Keratinocyte (primary cell): ENCODE measurements around the gene MOK. TPM values are rescaled to one million over a fixed set of nuclear protein-coding genes. Genes with fewer than 3 reads are reported as not detected.

Experiments used
- DNase-seq: peaks from one replicate; pipeline ENCODE4 v3.0.0-alpha.2; 2011; ENCODE audit warnings: low read depth, missing footprints, low spot score
- FAIRE-seq: peaks from 2 replicates; lab custom pipeline; 2011; peaks lifted over from hg19 to GRCh38; lab: Jason Lieb, UNC
- H2AFZ ChIP-seq: 2 replicates; pipeline ENCODE4 v1.6.0; 2012; ENCODE audit warnings: low read length, control low read depth, inconsistent platforms; ENCODE audit not compliant: control insufficient read depth
- H3K27ac ChIP-seq: 2 replicates; pipeline ENCODE4 v1.5.1; 2011; ENCODE audit warnings: low read length; ENCODE audit not compliant: control insufficient read depth, insufficient read depth
- H3K27me3 ChIP-seq: 3 replicates; pipeline ENCODE4 v1.6.0; 2011; ENCODE audit warnings: low read length; ENCODE audit not compliant: control insufficient read depth, insufficient read depth; ENCODE audit errors: extremely low read depth
- H3K36me3 ChIP-seq, 2 experiments: 2 replicates in 1 of 2; 3 replicates in 1 of 2; pipeline ENCODE4 v1.5.1; 2011; ENCODE audit warnings: low read length in 2 of 2, mild to moderate bottlenecking in 1 of 2; ENCODE audit not compliant: control insufficient read depth in 2 of 2, insufficient read depth in 2 of 2; ENCODE audit errors: extremely low read depth in 1 of 2
- H3K4me1 ChIP-seq: 3 replicates; pipeline ENCODE4 v1.5.1; 2011; ENCODE audit warnings: low read length; ENCODE audit not compliant: control insufficient read depth, insufficient read depth; ENCODE audit errors: extremely low read depth
- H3K4me2 ChIP-seq: 3 replicates; pipeline ENCODE4 v1.6.0; 2011; ENCODE audit warnings: low read depth, low read length; ENCODE audit not compliant: control insufficient read depth, insufficient read depth; ENCODE audit errors: extremely low read depth
- H3K4me3 ChIP-seq, 3 experiments: fragments of 200-600 bp in 1 of 3; sonication (generic) in 1 of 3; 2 replicates in 2 of 3; 3 replicates in 1 of 3; pipeline ENCODE4 v1.5.1; 2011 to 2016; ENCODE audit warnings: low read length in 3 of 3, mild to moderate bottlenecking in 3 of 3, control low read depth in 2 of 3, inconsistent platforms in 1 of 3, low read depth in 1 of 3, mixed read lengths in 1 of 3, mixed run types in 1 of 3, moderate library complexity in 1 of 3; ENCODE audit not compliant: control insufficient read depth in 2 of 3, insufficient read depth in 2 of 3; ENCODE audit errors: extremely low read depth in 1 of 3
- H3K79me2 ChIP-seq: 2 replicates; pipeline ENCODE4 v1.6.0; 2012; ENCODE audit warnings: low read length; ENCODE audit not compliant: control insufficient read depth, insufficient read depth
- H3K9ac ChIP-seq: 3 replicates; pipeline ENCODE4 v1.6.0; 2011; ENCODE audit warnings: low read length; ENCODE audit not compliant: control insufficient read depth, insufficient read depth; ENCODE audit errors: extremely low read depth
- H3K9me1 ChIP-seq: 3 replicates; pipeline ENCODE4 v1.6.0; 2011; ENCODE audit warnings: low read length; ENCODE audit not compliant: control insufficient read depth, insufficient read depth; ENCODE audit errors: extremely low read depth
- H3K9me3 ChIP-seq: 2 replicates; pipeline ENCODE4 v1.5.1; 2012; ENCODE audit warnings: low read depth, low read length; ENCODE audit not compliant: control insufficient read depth
- H4K20me1 ChIP-seq: 3 replicates; pipeline ENCODE4 v1.6.0; 2011; ENCODE audit warnings: low read length; ENCODE audit not compliant: control insufficient read depth, insufficient read depth; ENCODE audit errors: extremely low read depth
- EZH2 ChIP-seq: IDR thresholded peaks from one replicate; pipeline ENCODE4 v1.6.1; 2012; ENCODE audit warnings: inconsistent platforms, mild to moderate bottlenecking, low read length, moderate library complexity
- dilution Hi-C: fragments of 300-500 bp; cut with MboI; formaldehyde crosslinking; loops from one replicate; pipeline ENCODE4 v1.7.0; 2020; ENCODE audit warnings: low sequenced_read_pairs; ENCODE audit not compliant: extremely low pct_ligation_motif_present
- polyA plus RNA-seq, 5 experiments: library from polyadenylated mRNA; depleted of rRNA in 3 of 5; stranded (reverse) in 3 of 5; stranded (forward) in 1 of 5; unstranded in 1 of 5; fragments of >200 nt; gene quantifications; 1 replicate in 1 of 5; 2 replicates in 3 of 5; 3 replicates in 1 of 5; pipeline versions ENCODE4 v1.2.1 to v1.2.3, GENCODE V29; 2011 to 2012; ENCODE audit warnings: missing spikeins in 2 of 5, low read depth in 1 of 5, low replicate concordance in 1 of 5
- TF ChIP-seq, protein P1 (sequence below), 3 experiments: IDR thresholded peaks in 1 of 3; conservative IDR thresholded peaks in 1 of 3; optimal IDR thresholded peaks in 1 of 3; 2 replicates in 2 of 3; 3 replicates in 1 of 3; pipeline versions ENCODE3 to v1.5.1; 2011; ENCODE audit warnings: low read length in 3 of 3, mild to moderate bottlenecking in 3 of 3, moderate library complexity in 2 of 3, control low read depth in 1 of 3, inconsistent platforms in 1 of 3; ENCODE audit not compliant: insufficient read depth in 2 of 3; ENCODE audit errors: extremely low read depth in 1 of 3

MOK gene
- polyA plus RNA-seq, 1 donor (not counting 4 experiments of a cell fraction or from before 2014, with no cell fraction given), result 38.1 TPM

DNA sequence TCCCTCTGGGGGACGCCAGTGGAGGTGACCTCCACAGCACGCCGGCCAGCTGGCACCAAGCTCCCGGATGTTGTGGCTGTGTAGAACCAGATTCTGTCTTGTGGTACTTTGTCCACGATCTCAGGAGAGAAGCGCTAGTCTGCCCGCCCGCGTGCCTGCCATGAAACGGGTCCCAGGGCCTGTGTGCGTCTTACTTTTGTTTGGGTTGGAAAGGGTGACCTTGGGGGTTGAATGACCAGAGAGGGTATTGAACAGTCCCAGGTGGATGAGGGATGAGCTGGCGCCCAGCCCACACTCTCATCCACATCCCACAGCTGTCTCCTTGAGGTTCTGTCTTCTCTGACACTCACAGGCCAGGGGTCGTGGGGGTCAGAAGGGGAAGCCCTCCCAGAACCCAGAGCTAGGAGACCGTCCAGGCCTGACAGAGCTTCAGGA is 87.0 kb downstream of the MOK start:
- TF ChIP-seq, protein P1, sequence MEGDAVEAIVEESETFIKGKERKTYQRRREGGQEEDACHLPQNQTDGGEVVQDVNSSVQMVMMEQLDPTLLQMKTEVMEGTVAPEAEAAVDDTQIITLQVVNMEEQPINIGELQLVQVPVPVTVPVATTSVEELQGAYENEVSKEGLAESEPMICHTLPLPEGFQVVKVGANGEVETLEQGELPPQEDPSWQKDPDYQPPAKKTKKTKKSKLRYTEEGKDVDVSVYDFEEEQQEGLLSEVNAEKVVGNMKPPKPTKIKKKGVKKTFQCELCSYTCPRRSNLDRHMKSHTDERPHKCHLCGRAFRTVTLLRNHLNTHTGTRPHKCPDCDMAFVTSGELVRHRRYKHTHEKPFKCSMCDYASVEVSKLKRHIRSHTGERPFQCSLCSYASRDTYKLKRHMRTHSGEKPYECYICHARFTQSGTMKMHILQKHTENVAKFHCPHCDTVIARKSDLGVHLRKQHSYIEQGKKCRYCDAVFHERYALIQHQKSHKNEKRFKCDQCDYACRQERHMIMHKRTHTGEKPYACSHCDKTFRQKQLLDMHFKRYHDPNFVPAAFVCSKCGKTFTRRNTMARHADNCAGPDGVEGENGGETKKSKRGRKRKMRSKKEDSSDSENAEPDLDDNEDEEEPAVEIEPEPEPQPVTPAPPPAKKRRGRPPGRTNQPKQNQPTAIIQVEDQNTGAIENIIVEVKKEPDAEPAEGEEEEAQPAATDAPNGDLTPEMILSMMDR (optimal IDR thresholded peaks at IDR 0.05 in 1 of 3, IDR thresholded peaks at IDR 0.05 in 1 of 3, conservative IDR thresholded peaks at IDR 0.05 in 1 of 3; ENCODE audit: extremely low read depth in 1 of 3, insufficient read depth in 2 of 3, low read length in 3 of 3), result no peak
- TF ChIP-seq EZH2, result no peak
- no peak overlapping the region for H2AFZ ChIP-seq
- DNase-seq (no peak), FAIRE-seq (no peak)
- dilution Hi-C loops, result no loop called here
- H3K4me2 ChIP-seq, result no peak overlapping the region
- H3K9ac ChIP-seq, result no peak overlapping the region
- no peaks in the 10 kb centered on the region for H3K9me3 ChIP-seq
- no peaks in the 10 kb centered on the region for H3K9me1 ChIP-seq
- no peaks in the 10 kb centered on the region for H4K20me1 ChIP-seq
- no peaks in the 10 kb centered on the region for H3K27me3 ChIP-seq
- H3K4me1 ChIP-seq, result peaks cover 20% of the 10 kb centered on the region
- H3K36me3 ChIP-seq, result peaks cover 12 to 19% of the 10 kb centered on the region in 2 experiments
- H3K4me3 ChIP-seq, result no peak overlapping the region
- H3K27ac ChIP-seq, result no peak overlapping the region
- H3K79me2 ChIP-seq, result peaks cover 7% of the 10 kb centered on the region

DNA sequence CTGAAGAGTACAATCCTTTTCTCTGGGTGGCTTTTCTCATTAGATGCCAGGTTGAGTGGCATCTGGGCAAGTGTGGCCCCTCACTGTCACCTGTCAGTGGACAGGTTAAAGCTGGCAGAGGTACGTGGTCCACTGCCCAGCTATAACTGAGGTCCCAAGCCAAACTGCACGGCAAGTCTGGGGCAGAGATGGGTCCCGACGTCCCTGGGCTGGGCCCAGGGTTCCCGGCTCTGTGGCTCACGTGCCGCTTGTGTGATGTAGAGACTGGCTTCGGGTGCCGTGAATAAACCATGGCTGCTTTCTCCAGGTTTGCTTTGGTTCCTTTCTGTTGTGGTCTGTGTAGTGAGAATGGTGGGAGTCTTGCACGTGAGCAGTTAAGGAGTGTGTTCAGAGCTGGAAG is 87.6 kb downstream of the MOK start:
- no peak overlapping the region for H2AFZ ChIP-seq
- H3K9me3 ChIP-seq, result no peaks in the 10 kb centered on the region
- peaks cover 7% of the 10 kb centered on the region for H3K79me2 ChIP-seq
- no peak overlapping the region for H3K4me2 ChIP-seq
- no peaks in the 10 kb centered on the region for H4K20me1 ChIP-seq
- no peaks in the 10 kb centered on the region for H3K9me1 ChIP-seq
- no peak for TF ChIP-seq EZH2
- TF ChIP-seq, protein P1 (optimal IDR thresholded peaks at IDR 0.05 in 1 of 3, IDR thresholded peaks at IDR 0.05 in 1 of 3, conservative IDR thresholded peaks at IDR 0.05 in 1 of 3; ENCODE audit: extremely low read depth in 1 of 3, insufficient read depth in 2 of 3, low read length in 3 of 3), result no peak
- dilution Hi-C loops, result no loop called here
- H3K36me3 ChIP-seq, result peaks cover 13 to 17% of the 10 kb centered on the region in 2 experiments
- no peak overlapping the region for H3K9ac ChIP-seq
- H3K27me3 ChIP-seq, result no peaks in the 10 kb centered on the region
- no peak overlapping the region for H3K27ac ChIP-seq
- H3K4me1 ChIP-seq, result peaks cover 20% of the 10 kb centered on the region
- FAIRE-seq, result no peak
- no peak overlapping the region for H3K4me3 ChIP-seq
- DNase-seq, result no peak
